GM23338 (cell line): ENCODE results near the gene SLC28A1. TPM values are rescaled to one million over a fixed set of nuclear protein-coding genes. Genes with fewer than 3 reads are reported as not detected.

Experiments
- ATAC-seq: fragments of 200-7000 bp; cut with Tn5 transposase; 3 replicates; pipeline ENCODE4 v1.9.1; 2020
- DNase-seq: peaks from one replicate; pipeline ENCODE4 v3.0.0-alpha.2; 2015; ENCODE audit warnings: low spot score
- H2AFZ ChIP-seq: fragments of 200-600 bp; sonication (generic); 2 replicates; pipeline ENCODE4 v1.8.0; 2016; ENCODE audit warnings: antibody characterized with exemption, mild to moderate bottlenecking, moderate library complexity
- H3F3A ChIP-seq: fragments of 200-600 bp; sonication (generic); replicated peaks from 2 replicates; pipeline ENCODE4 v1.8.0; 2017; ENCODE audit warnings: antibody characterized with exemption, mixed run types, low read depth
- H3K27ac ChIP-seq: fragments of 200-600 bp; sonication (generic); 2 replicates; pipeline ENCODE4 v1.6.1; 2016; ENCODE audit warnings: low read depth
- H3K27me3 ChIP-seq: fragments of 200-600 bp; sonication (generic); 2 replicates; pipeline ENCODE4 v1.8.0; 2016; ENCODE audit warnings: mild to moderate bottlenecking, mixed run types, moderate library complexity; ENCODE audit not compliant: insufficient read depth
- H3K36me3 ChIP-seq: fragments of 200-600 bp; sonication (generic); 2 replicates; pipeline ENCODE4 v1.8.0; 2016; ENCODE audit warnings: mild to moderate bottlenecking; ENCODE audit not compliant: insufficient read depth
- H3K4me1 ChIP-seq: fragments of 200-600 bp; sonication (generic); 2 replicates; pipeline ENCODE4 v1.8.0; 2016; ENCODE audit warnings: mild to moderate bottlenecking, moderate library complexity; ENCODE audit not compliant: insufficient read depth
- H3K4me2 ChIP-seq: fragments of 200-600 bp; sonication (generic); 2 replicates; pipeline ENCODE4 v1.7.1; 2017; ENCODE audit warnings: mixed run types
- H3K4me3 ChIP-seq: fragments of 200-600 bp; sonication (generic); 2 replicates; pipeline ENCODE4 v1.6.1; 2016; ENCODE audit warnings: mixed run types
- H3K79me2 ChIP-seq: fragments of 200-600 bp; sonication (generic); replicated peaks from 2 replicates; pipeline ENCODE4 v1.8.0; 2017; ENCODE audit warnings: mild to moderate bottlenecking; ENCODE audit not compliant: insufficient read depth
- H3K9me2 ChIP-seq: fragments of 200-600 bp; sonication (generic); 2 replicates; pipeline ENCODE4 v1.8.0; 2017; ENCODE audit not compliant: insufficient read depth
- H4K20me1 ChIP-seq: fragments of 200-600 bp; sonication (generic); replicated peaks from 2 replicates; pipeline ENCODE4 v1.8.0; 2017; ENCODE audit warnings: mild to moderate bottlenecking; ENCODE audit not compliant: insufficient read depth
- H3K27ac Mint-ChIP-seq: 2 replicates; pipeline ENCODE4 v1.8.0; 2020; ENCODE audit warnings: inconsistent platforms, mild to moderate bottlenecking, moderate library complexity, mixed read lengths
- H3K27me3 Mint-ChIP-seq: 3 replicates; pipeline ENCODE4 v1.8.0; 2022; ENCODE audit warnings: low read depth, mild to moderate bottlenecking, moderate library complexity, mixed read lengths, inconsistent platforms; ENCODE audit not compliant: insufficient read depth, poor library complexity
- H3K36me3 Mint-ChIP-seq: 3 replicates; pipeline ENCODE4 v1.8.0; 2021; ENCODE audit warnings: low read depth, mild to moderate bottlenecking, inconsistent platforms, moderate library complexity, mixed read lengths
- H3K4me1 Mint-ChIP-seq: 3 replicates; pipeline ENCODE4 v1.8.0; 2020; ENCODE audit warnings: mild to moderate bottlenecking, inconsistent platforms, mixed read lengths
- H3K4me3 Mint-ChIP-seq: 3 replicates; pipeline ENCODE4 v1.8.0; 2021; ENCODE audit warnings: moderate library complexity, mild to moderate bottlenecking, inconsistent platforms, mixed read lengths
- H3K9me3 Mint-ChIP-seq: 3 replicates; pipeline ENCODE4 v1.8.0; 2020; ENCODE audit warnings: moderate library complexity, mild to moderate bottlenecking, inconsistent platforms, mixed read lengths
- CREB1 ChIP-seq: fragments of 250-450 bp; sonication (Bioruptor Pico); IDR thresholded peaks from 2 replicates; pipeline ENCODE4 v1.5.0; 2020; ENCODE audit warnings: low read depth, mild to moderate bottlenecking, moderate library complexity
- CTCF ChIP-seq, 2 experiments: fragments of 200-600 bp in 1 of 2; sonication (generic) in 1 of 2; conservative IDR thresholded peaks; 2 replicates each; pipeline versions ENCODE4 v1.5.1 to v1.6.1; 2016 to 2017; ENCODE audit warnings: antibody characterized with exemption in 2 of 2, low read depth in 2 of 2, mild to moderate bottlenecking in 2 of 2, moderate library complexity in 1 of 2
- EZH2 ChIP-seq: fragments of 200-600 bp; sonication (generic); IDR thresholded peaks from one replicate; pipeline ENCODE4 v1.8.0; 2017; ENCODE audit warnings: antibody characterized with exemption, mild to moderate bottlenecking, low read depth; ENCODE audit not compliant: unreplicated experiment
- EZH2phosphoT487 ChIP-seq: fragments of 200-600 bp; sonication (generic); IDR thresholded peaks from one replicate; pipeline ENCODE4 v1.8.1; 2018; ENCODE audit warnings: antibody characterized with exemption; ENCODE audit not compliant: unreplicated experiment
- POLR2AphosphoS5 ChIP-seq: IDR thresholded peaks from 2 replicates; pipeline ENCODE4 v1.6.1; 2016; ENCODE audit warnings: antibody characterized with exemption, low read depth
- ZNF462 ChIP-seq: fragments of 250-450 bp; sonication (Bioruptor Pico); IDR thresholded peaks from 2 replicates; pipeline ENCODE4 v1.5.0; 2020; ENCODE audit warnings: mild to moderate bottlenecking, moderate library complexity
- polyA plus RNA-seq: library from polyadenylated mRNA; unstranded; fragments of >200 nt; fragmentation: Nextera tagmentation; extraction: Ambion mirVana; gene quantifications from 2 replicates; pipeline ENCODE4 v1.2.1, GENCODE V29; 2016
- total RNA-seq: library from RNA; depleted of rRNA; stranded (reverse); fragments of >200 nt; shearing (Covaris generic); gene quantifications from 2 replicates; pipeline ENCODE4 v1.2.3, GENCODE V29; 2014

SLC28A1 gene
- total and polyA plus RNA-seq, 2 experiments from 2014 or later: not detected

- Histone ChIP-seq H3K4me3 (no peak overlapping the region), H2AFZ (no peak overlapping the region), H3K4me2 (no peak overlapping the region), H3K27me3 (no peaks in the 10 kb centered on the region), H3K36me3 (no peaks in the 10 kb centered on the region), H3F3A (no peaks in the 10 kb centered on the region), H3K9me2 (no peaks in the 10 kb centered on the region), H3K27ac (no peak overlapping the region), H3K4me1 (peaks cover 6% of the 10 kb centered on the region; the same call in 1 of the 2 replicates), H3K79me2 (no peaks in the 10 kb centered on the region), H4K20me1 (no peaks in the 10 kb centered on the region)
- no peak for ATAC-seq
- no peak for DNase-seq
- H3K4me3 Mint-ChIP-seq: no peak overlapping the region
- H3K27ac Mint-ChIP-seq: no peak overlapping the region
- TF ChIP-seq EZH2phosphoT487 (no peak), POLR2AphosphoS5 (no peak), CTCF (conservative IDR thresholded peaks at IDR 0.05; ENCODE audit: low read depth in 2 of 2) (no peak), CREB1 (CRISPR knock-in tag) (no peak), EZH2 (no peak), ZNF462 (CRISPR knock-in tag) (no peak)
- no peaks in the 10 kb centered on the region for H3K9me3 Mint-ChIP-seq
- H3K36me3 Mint-ChIP-seq: no peaks in the 10 kb centered on the region
- peaks cover under 1% of the 10 kb centered on the region for H3K27me3 Mint-ChIP-seq
- H3K4me1 Mint-ChIP-seq: peaks cover 16% of the 10 kb centered on the region; the same call in 2 of the 3 replicates
Observed at GRCh38 chr15:84953136-84953535, 68.7 kb downstream of the SLC28A1 start.
